HL-60 (cell line): Measurements from ENCODE around the gene SBSN.

Experiments
- GABPA ChIP-seq: IDR thresholded peaks from 2 replicates; pipeline ENCODE4 v1.6.1; 2012; ENCODE audit warnings: low read depth
- POLR2AphosphoS5 ChIP-seq: IDR thresholded peaks from 2 replicates; pipeline ENCODE4 v1.6.1; 2012; ENCODE audit warnings: low read depth
- SPI1 ChIP-seq: IDR thresholded peaks from 2 replicates; pipeline ENCODE4 v1.6.1; 2012; ENCODE audit warnings: low read depth, mild to moderate bottlenecking, borderline replicate concordance
- TF ChIP-seq, protein P1 (sequence below): IDR thresholded peaks from one replicate; pipeline ENCODE4 v1.5.1; 2011; ENCODE audit warnings: low read length, control low read depth, inconsistent platforms; ENCODE audit not compliant: insufficient read depth
- TF ChIP-seq, protein P2 (sequence below): IDR thresholded peaks from 2 replicates; pipeline ENCODE4 v1.6.1; 2012; ENCODE audit warnings: low read depth; ENCODE audit not compliant: insufficient replicate concordance

DNA sequence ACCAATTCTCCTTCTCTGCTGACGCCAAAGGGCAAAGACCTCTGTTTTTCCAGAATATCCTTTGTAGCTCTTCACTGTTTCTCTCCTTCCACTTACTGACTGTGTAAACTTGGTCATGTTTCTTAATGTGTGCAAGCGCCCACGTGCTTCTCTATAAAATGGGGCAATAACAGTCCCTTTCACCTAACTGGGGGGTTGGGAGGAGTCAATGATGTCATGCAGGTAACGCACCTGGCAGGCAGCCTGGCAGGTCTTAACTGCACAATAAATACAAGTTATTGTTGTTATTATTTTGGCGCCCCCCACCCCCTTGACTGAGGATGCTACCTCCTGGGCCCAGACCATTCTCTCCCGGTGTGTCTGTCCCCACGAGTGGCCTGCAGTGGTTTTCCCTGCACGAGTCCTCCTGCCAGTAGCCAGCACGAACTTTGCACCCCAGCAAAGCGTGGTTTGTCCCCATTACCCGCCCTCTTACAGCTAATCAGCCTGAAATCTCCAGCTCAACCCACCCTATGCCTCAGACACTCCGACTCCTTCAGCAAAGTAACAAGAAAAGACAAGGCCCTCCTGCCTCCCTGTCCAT lies 5.3 kb downstream of the SBSN start:
- TF ChIP-seq, protein P1, sequence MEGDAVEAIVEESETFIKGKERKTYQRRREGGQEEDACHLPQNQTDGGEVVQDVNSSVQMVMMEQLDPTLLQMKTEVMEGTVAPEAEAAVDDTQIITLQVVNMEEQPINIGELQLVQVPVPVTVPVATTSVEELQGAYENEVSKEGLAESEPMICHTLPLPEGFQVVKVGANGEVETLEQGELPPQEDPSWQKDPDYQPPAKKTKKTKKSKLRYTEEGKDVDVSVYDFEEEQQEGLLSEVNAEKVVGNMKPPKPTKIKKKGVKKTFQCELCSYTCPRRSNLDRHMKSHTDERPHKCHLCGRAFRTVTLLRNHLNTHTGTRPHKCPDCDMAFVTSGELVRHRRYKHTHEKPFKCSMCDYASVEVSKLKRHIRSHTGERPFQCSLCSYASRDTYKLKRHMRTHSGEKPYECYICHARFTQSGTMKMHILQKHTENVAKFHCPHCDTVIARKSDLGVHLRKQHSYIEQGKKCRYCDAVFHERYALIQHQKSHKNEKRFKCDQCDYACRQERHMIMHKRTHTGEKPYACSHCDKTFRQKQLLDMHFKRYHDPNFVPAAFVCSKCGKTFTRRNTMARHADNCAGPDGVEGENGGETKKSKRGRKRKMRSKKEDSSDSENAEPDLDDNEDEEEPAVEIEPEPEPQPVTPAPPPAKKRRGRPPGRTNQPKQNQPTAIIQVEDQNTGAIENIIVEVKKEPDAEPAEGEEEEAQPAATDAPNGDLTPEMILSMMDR: no peak
- TF ChIP-seq SPI1 (no peak), POLR2AphosphoS5 (no peak), GABPA (no peak)
- TF ChIP-seq, protein P2, sequence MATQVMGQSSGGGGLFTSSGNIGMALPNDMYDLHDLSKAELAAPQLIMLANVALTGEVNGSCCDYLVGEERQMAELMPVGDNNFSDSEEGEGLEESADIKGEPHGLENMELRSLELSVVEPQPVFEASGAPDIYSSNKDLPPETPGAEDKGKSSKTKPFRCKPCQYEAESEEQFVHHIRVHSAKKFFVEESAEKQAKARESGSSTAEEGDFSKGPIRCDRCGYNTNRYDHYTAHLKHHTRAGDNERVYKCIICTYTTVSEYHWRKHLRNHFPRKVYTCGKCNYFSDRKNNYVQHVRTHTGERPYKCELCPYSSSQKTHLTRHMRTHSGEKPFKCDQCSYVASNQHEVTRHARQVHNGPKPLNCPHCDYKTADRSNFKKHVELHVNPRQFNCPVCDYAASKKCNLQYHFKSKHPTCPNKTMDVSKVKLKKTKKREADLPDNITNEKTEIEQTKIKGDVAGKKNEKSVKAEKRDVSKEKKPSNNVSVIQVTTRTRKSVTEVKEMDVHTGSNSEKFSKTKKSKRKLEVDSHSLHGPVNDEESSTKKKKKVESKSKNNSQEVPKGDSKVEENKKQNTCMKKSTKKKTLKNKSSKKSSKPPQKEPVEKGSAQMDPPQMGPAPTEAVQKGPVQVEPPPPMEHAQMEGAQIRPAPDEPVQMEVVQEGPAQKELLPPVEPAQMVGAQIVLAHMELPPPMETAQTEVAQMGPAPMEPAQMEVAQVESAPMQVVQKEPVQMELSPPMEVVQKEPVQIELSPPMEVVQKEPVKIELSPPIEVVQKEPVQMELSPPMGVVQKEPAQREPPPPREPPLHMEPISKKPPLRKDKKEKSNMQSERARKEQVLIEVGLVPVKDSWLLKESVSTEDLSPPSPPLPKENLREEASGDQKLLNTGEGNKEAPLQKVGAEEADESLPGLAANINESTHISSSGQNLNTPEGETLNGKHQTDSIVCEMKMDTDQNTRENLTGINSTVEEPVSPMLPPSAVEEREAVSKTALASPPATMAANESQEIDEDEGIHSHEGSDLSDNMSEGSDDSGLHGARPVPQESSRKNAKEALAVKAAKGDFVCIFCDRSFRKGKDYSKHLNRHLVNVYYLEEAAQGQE: no peak
